Stomach (tissue), 9 donors: ENCODE results near the gene RBMS3. TPM values are rescaled to one million over a fixed set of nuclear protein-coding genes. Genes with fewer than 3 reads are reported as not detected.

Experiments used
- DNase-seq, 2 donors: peaks; one replicate each; pipeline versions ENCODE4 v3.0.0 to v3.0.0-alpha.2; 2013 to 2019
- H3K27ac ChIP-seq, 5 donors: fragments of 200-600 bp in 4 of 5; sonication (generic) in 4 of 5; one replicate each; pipeline ENCODE4 v1.5.1; 2013 to 2019; ENCODE audit warnings: mild to moderate bottlenecking in 1 of 5, moderate library complexity in 1 of 5
- H3K27me3 ChIP-seq, 3 donors: fragments of 200-600 bp; sonication (generic); one replicate each; pipeline ENCODE4 v1.5.1; 2017 to 2019; ENCODE audit warnings: mixed run types in 1 of 3
- H3K36me3 ChIP-seq, 4 donors: fragments of 200-600 bp; sonication (generic); 1 replicate in 3 of 4; 2 replicates in 1 of 4; pipeline ENCODE4 v1.5.1; 2016 to 2019
- H3K4me1 ChIP-seq, 4 donors: fragments of 200-600 bp; sonication (generic); one replicate each; pipeline ENCODE4 v1.5.1; 2016 to 2019
- H3K4me3 ChIP-seq, 4 donors: fragments of 200-600 bp; sonication (generic) in 3 of 4; one replicate each; pipeline ENCODE4 v1.5.1; 2016 to 2019; ENCODE audit warnings: mild to moderate bottlenecking in 1 of 4
- H3K9me3 ChIP-seq, 4 donors: fragments of 200-600 bp; sonication (generic); one replicate each; pipeline ENCODE4 v1.5.1; 2016 to 2019
- EP300 ChIP-seq: sonication (generic); formaldehyde crosslinking; IDR thresholded peaks from one replicate; pipeline ENCODE4 v1.6.1; 2017; ENCODE audit warnings: antibody characterized with exemption
- POLR2A ChIP-seq, 4 donors: fragments of 450-650 bp; IDR thresholded peaks; one replicate each; pipeline ENCODE4 v1.6.1; 2016; ENCODE audit warnings: antibody characterized with exemption in 4 of 4, control low read depth in 2 of 4, mild to moderate bottlenecking in 1 of 4, moderate library complexity in 1 of 4
- POLR2AphosphoS5 ChIP-seq, 3 donors: sonication (generic); formaldehyde crosslinking; IDR thresholded peaks; one replicate each; pipeline ENCODE4 v1.6.1; 2016; ENCODE audit warnings: antibody characterized with exemption in 3 of 3
- WGBS, 5 donors: extraction: QIAGEN DNeasy Blood & Tissue Kit in 3 of 5; methylation state at CpG; one replicate each; pipeline versions ENCODE4 v1.1.5 to v1.1.7; 2013 to 2018; 5-methylcytosine and 5-hydroxymethylcytosine counted together
- intact Hi-C: fragments of 100-400 bp; cut with DNase I; formaldehyde crosslinking; loops from one replicate; pipeline ENCODE4 v1.15.1; 2023; ENCODE audit warnings: low total_unique reads
- polyA plus RNA-seq, 3 donors: library from polyadenylated mRNA; stranded (reverse); fragments of 200-250 nt; gene quantifications; one replicate each; pipeline ENCODE4 v1.2.3, GENCODE V29; 2013
- total RNA-seq, 5 donors: library from RNA; depleted of rRNA; stranded (reverse); fragments of >200 nt; gene quantifications; one replicate each; pipeline versions ENCODE4 v1.1.0 to v1.2.3, GENCODE V29; 2014 to 2016
- TF ChIP-seq, protein P1 (sequence below), 7 experiments: fragments of 450-650 bp in 4 of 7; fragments of 200-600 bp in 3 of 7; sonication (generic) in 3 of 7; IDR thresholded peaks; one replicate each; pipeline ENCODE4 v1.5.1; 2016 to 2019; ENCODE audit warnings: antibody characterized with exemption in 7 of 7, control low read depth in 2 of 7, mild to moderate bottlenecking in 1 of 7
- donor health status: healthy with polysubstance abuse.
- donor health status: Bipolar disorder and iron deficiency.
- donor health status: healthy.

Gene RBMS3
- total and polyA plus RNA-seq, 8 donors = 2.0 to 103 (median 16.0) TPM

DNA sequence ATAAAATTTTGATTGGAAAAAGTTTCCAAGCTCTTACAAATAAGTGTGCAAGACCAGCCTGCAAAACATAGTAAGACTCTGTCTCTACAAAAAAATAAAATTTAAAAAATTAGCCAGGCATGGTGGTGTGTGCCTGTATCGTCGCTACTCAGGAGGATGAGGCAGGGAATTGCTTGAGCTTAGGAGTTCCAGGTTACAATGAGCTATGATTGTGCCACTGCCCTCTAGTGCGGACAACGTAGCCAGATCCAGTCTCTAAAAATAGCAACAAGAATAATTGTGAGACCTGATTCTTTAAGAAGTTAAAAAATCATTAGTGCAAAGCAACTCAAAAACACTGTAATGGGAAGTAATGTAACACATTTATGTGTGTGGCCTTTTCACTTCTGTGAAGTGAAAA is 251.6 kb downstream of the RBMS3 start:
- intact Hi-C loops = no loop called here
- DNase-seq = no peak
- Histone ChIP-seq H3K36me3 (no peaks in the 10 kb centered on the region), H3K27ac (no peak overlapping the region), H3K27me3 (no peaks in the 10 kb centered on the region), H3K4me3 (no peak overlapping the region), H3K4me1 (peaks cover 4 to 23% (median 16%) of the 10 kb centered on the region in 4 donors), H3K9me3 (no peaks in the 10 kb centered on the region)
- WGBS, 5 donors = 67 to 81% (median 75%) methylated on average over 4 of the region's 4 CpGs
- TF ChIP-seq, protein P1, sequence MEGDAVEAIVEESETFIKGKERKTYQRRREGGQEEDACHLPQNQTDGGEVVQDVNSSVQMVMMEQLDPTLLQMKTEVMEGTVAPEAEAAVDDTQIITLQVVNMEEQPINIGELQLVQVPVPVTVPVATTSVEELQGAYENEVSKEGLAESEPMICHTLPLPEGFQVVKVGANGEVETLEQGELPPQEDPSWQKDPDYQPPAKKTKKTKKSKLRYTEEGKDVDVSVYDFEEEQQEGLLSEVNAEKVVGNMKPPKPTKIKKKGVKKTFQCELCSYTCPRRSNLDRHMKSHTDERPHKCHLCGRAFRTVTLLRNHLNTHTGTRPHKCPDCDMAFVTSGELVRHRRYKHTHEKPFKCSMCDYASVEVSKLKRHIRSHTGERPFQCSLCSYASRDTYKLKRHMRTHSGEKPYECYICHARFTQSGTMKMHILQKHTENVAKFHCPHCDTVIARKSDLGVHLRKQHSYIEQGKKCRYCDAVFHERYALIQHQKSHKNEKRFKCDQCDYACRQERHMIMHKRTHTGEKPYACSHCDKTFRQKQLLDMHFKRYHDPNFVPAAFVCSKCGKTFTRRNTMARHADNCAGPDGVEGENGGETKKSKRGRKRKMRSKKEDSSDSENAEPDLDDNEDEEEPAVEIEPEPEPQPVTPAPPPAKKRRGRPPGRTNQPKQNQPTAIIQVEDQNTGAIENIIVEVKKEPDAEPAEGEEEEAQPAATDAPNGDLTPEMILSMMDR (IDR thresholded peaks at IDR 0.05) = no peak
- no peak for TF ChIP-seq POLR2A (IDR thresholded peaks at IDR 0.05)
- no peak for TF ChIP-seq EP300
- no peak for TF ChIP-seq POLR2AphosphoS5 (IDR thresholded peaks at IDR 0.05)

DNA sequence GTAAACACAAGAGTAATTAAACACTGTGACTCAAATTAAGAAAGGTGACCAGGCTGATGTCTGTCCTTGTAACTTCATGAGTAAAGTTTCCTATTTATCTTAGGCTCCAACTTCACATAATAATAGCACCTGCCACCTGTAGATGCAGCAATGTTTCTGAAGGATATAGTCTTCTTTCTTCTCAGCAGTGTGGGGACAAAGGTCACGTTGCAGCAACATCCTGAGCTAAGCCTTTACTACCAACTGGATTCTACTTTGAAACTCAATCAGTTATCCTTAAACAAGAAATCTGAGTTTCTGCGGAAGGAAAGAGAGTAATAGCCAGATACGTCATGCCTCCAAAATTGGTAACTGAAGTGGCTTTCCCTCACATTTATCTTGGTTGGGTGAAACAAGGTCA is 253.1 kb downstream of the RBMS3 start:
- Histone ChIP-seq H3K27ac (no peak overlapping the region), H3K36me3 (no peaks in the 10 kb centered on the region), H3K27me3 (no peaks in the 10 kb centered on the region), H3K4me1 (peaks cover 4 to 33% (median 15%) of the 10 kb centered on the region in 4 donors), H3K4me3 (no peak overlapping the region), H3K9me3 (no peaks in the 10 kb centered on the region)
- DNase-seq = peak in 1 of 2 donors; percentile 41
- intact Hi-C loops = no loop called here
- WGBS, 5 donors = 82 to 89% (median 83%) methylated on average over 3 of the region's 3 CpGs
- no peak for TF ChIP-seq EP300
- TF ChIP-seq POLR2A (IDR thresholded peaks at IDR 0.05) = no peak
- no peak for TF ChIP-seq POLR2AphosphoS5 (IDR thresholded peaks at IDR 0.05)
- TF ChIP-seq, protein P1 (IDR thresholded peaks at IDR 0.05) = no peak

DNA sequence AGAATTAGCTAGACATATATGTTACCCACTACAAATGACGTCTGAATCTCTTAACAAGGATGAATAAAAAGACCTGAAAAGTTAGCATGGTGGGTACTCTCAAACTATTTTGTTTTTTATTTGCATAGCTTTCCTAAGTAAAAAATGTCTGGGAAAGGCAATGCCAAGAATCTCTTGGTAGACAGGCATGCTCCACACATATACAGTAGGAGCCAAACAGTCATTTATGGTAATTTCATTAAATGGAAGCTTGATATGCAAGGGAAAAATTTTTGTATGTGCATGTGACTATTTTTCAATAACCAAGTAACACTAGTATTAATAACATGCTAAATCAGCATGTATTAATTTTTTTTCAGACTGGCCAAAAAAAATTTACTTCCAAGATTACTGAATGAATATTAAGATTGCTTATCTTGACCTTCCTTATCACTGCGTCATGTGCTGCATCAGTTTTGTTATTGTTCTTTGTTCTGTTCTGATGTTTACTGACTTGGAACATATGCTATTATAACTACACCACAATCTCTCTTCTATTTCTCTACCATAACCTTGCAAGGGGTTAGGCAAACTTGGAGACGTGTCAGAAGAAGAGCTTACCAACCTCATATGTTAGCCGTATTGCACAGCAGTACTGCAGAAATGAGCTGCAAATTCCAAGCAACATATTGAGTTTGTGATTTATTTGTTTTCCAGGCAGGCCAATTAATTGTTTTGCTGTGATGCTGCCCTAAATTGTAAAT is 255.3 kb downstream of the RBMS3 start:
- H3K9me3 ChIP-seq = no peaks in the 10 kb centered on the region
- no peaks in the 10 kb centered on the region for H3K27me3 ChIP-seq
- intact Hi-C loops = no loop called here
- no peaks in the 10 kb centered on the region for H3K36me3 ChIP-seq
- WGBS, 5 donors = 43 to 63% (median 52%) methylated on average over 4 of the region's 4 CpGs
- TF ChIP-seq EP300 = no peak
- TF ChIP-seq POLR2AphosphoS5 (IDR thresholded peaks at IDR 0.05) = peak in 2 of 3 donors; percentile 50 to 62
- TF ChIP-seq, protein P1 (IDR thresholded peaks at IDR 0.05) = no peak
- TF ChIP-seq POLR2A (IDR thresholded peaks at IDR 0.05) = no peak
- H3K27ac ChIP-seq = no peak overlapping the region
- no peak overlapping the region for H3K4me3 ChIP-seq
- peak in 1 of 2 donors; percentile 17 for DNase-seq
- peaks cover 4 to 40% (median 15%) of the 10 kb centered on the region in 4 donors for H3K4me1 ChIP-seq

DNA sequence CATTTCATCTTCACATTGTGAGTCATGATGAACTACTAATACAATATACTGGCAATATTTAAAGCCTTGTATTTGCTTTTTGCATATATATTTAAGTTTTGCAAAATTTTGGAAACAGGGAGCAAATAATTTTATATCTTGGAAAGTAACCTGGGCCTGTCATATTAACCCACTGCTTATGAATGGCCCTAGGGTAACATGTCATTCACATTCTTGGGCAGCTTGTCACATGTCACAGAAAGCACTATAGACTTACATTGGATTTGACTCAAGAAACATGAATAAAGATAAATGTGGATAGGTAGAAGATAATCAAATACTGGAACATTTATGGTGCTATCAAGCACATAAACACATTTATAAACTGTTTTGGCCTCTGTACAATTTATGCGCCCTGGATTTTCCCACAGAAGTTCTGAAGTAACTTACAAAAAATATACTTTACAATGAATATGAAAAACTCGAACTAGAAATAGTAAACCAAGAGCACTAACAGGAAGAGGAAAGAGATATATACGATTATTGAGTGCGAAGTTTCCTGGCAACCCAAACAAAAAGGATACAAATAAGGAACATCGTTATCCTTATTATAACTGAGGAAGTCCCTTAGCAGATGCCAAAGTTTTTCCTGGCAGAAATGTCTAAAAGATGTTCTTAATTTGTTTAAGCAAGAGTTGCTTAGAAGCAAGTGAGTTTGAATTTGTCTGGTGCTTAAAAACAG is 257.2 kb downstream of the RBMS3 start:
- Histone ChIP-seq H3K27ac (peak overlapping the region in 1 of 5 donors; percentile 2), H3K4me1 (peaks cover 4 to 26% (median 15%) of the 10 kb centered on the region in 4 donors), H3K36me3 (no peaks in the 10 kb centered on the region), H3K4me3 (no peak overlapping the region), H3K27me3 (no peaks in the 10 kb centered on the region), H3K9me3 (no peaks in the 10 kb centered on the region)
- TF ChIP-seq, protein P1 (IDR thresholded peaks at IDR 0.05) = no peak
- no peak for TF ChIP-seq POLR2AphosphoS5 (IDR thresholded peaks at IDR 0.05)
- 54 to 74% (median 63%) methylated on average over 5 of the region's 5 CpGs for whole genome bisulfite sequencing, 5 donors
- intact Hi-C loops = no loop called here
- DNase-seq = peak in 1 of 2 donors; percentile 79
